ENCODE measurements around the gene PPFIA2.
A peak's percentile ranks its signal among the peaks of the same experiment; 100 is the strongest.

PPFIA2 gene

DNA sequence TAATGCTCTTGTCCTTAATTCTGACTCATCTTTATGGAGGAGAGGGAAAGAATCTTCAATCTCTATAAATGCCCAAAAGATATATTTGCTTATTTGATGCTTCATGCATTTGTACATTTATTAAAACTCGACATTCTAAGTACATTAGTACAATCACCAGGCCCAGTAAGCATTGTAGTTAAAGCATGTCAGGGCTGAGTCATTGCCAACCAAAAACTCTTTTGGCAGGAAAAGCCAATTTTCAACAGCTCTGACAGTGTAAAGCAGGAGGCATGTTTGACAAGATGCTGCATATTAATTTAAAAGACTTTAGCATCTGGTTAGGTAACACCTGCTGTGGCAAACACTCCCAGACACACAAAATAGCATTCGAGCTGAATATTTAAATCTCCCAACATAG, 290.9 kb downstream of the PPFIA2 start:
- DNase-seq, result no peak
- TF ChIP-seq, protein P1, sequence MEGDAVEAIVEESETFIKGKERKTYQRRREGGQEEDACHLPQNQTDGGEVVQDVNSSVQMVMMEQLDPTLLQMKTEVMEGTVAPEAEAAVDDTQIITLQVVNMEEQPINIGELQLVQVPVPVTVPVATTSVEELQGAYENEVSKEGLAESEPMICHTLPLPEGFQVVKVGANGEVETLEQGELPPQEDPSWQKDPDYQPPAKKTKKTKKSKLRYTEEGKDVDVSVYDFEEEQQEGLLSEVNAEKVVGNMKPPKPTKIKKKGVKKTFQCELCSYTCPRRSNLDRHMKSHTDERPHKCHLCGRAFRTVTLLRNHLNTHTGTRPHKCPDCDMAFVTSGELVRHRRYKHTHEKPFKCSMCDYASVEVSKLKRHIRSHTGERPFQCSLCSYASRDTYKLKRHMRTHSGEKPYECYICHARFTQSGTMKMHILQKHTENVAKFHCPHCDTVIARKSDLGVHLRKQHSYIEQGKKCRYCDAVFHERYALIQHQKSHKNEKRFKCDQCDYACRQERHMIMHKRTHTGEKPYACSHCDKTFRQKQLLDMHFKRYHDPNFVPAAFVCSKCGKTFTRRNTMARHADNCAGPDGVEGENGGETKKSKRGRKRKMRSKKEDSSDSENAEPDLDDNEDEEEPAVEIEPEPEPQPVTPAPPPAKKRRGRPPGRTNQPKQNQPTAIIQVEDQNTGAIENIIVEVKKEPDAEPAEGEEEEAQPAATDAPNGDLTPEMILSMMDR (IDR thresholded peaks at IDR 0.05; ENCODE audit: low read depth, low read length), result no peak

DNA sequence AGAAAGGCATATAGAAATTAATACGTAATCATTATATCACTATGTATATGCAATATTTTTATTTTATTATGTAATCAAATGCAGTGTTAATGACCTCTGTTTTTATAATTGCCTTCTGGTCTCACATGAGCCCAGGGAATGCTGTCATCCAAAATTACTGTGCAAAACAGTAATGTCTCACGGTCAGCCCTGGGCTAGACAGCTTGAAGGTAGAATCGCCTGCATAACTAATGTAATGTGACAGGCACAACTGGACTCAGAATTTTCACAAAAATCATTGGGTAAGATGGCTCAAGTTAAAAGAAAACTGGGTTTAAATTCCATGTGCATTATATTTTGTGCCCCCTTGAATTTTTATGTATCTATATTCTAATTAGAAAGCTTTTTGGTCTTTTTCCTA, 293.3 kb downstream of the PPFIA2 start:
- TF ChIP-seq, protein P1 (IDR thresholded peaks at IDR 0.05; ENCODE audit: low read depth, low read length), result no peak
- H3K27me3 ChIP-seq, result no peaks in the 10 kb centered on the region
- H3K4me3 ChIP-seq (ENCODE audit: low read depth, low read length), result no peak overlapping the region
- DNase-seq, result no peak
- H3K4me1 ChIP-seq, result no peaks in the 10 kb centered on the region
- H3K36me3 ChIP-seq, result no peaks in the 10 kb centered on the region
- no peaks in the 10 kb centered on the region for H3K9me3 ChIP-seq

More for the DNA sequence above, 290.9 kb downstream of the PPFIA2 start:
- Histone ChIP-seq H3K4me3 (ENCODE audit: low read depth, low read length) (no peak overlapping the region), H3K9me3 (no peaks in the 10 kb centered on the region), H3K27me3 (no peaks in the 10 kb centered on the region), H3K36me3 (no peaks in the 10 kb centered on the region), H3K4me1 (no peaks in the 10 kb centered on the region)

DNA sequence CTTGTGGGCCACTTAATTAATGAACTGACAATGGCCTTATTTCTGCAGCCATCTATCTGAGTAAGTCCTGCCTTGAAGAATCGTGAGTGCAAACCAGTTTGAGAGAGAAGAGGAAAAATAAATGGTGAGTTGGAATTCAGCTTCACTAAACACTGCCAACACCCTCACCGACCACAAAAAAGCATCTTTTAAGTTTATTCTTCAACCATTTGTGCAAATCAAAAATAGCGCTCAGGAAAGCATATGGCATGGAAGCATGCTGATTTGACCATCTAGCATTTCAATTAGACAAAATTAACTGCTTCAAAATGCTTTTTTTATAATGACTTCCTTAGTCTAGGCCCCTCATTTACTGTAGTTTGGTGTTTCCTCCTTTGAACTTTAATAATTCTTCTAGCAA, 294.0 kb downstream of the PPFIA2 start:
- Histone ChIP-seq H3K36me3 (no peaks in the 10 kb centered on the region), H3K4me1 (no peaks in the 10 kb centered on the region), H3K9me3 (no peaks in the 10 kb centered on the region), H3K4me3 (ENCODE audit: low read depth, low read length) (no peak overlapping the region), H3K27me3 (no peaks in the 10 kb centered on the region)
- no peak for DNase-seq
- TF ChIP-seq, protein P1 (IDR thresholded peaks at IDR 0.05; ENCODE audit: low read depth, low read length), result no peak

DNA sequence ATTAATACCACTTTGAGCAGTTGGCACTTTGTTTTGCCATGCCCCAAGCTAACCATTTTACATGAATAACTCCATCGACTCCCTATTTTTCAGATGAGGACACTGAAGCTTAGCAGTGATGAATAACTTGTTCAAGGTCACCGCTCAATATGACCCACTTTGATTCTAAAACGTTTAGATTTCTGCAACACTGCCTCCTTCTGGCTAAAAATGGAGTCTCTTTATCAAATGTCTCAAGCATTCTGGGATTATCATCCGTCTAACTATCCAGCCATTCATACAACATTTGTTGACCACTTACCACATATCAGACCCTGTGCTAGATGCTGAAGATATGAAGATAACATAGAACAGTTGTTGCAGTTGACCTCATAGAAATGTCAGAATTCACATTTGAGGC, 298.0 kb downstream of the PPFIA2 start:
- Histone ChIP-seq H3K36me3 (no peaks in the 10 kb centered on the region), H3K9me3 (no peaks in the 10 kb centered on the region), H3K27me3 (no peaks in the 10 kb centered on the region), H3K4me3 (ENCODE audit: low read depth, low read length) (no peak overlapping the region), H3K4me1 (no peaks in the 10 kb centered on the region)
- TF ChIP-seq, protein P1 (IDR thresholded peaks at IDR 0.05; ENCODE audit: low read depth, low read length), result peak; percentile 24; the same call in 1 of the 2 replicates
- no peak for DNase-seq

DNA sequence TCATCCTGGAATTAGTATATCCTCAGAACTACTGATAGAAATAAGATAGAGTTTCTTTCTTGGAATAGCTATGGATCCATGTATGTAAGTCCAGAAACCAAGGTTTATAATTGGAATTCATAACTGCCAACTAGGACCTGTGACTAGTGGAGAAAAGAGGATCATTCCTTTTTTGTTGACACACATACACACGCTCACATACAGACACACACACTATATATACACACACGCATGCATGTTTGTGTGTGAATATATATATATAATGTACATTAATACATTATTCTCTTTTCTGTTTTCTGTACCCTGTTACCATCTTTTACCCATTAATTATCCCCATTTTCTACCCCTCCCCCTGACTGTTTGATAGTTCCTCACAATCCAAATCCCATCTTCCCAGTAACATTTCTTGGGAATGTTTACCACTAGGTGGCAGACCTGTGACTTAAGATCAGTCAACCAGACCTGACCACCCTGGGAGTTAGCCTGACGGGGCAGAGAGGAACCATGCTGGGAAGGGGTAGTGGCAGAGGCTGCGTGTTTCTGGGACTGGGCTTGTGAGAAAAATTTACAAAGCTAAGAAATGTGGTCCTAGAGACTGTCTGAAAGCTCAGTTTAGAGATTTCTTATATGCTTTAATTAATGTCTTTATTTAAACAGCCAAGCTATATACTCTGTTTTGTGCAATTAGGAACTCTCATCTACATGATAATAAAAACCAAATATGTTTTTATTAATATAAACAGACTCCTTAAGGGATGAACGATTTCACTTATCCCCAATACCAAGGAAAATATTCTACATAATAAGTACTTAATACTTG, 308.0 kb downstream of the PPFIA2 start:
- Histone ChIP-seq H3K4me3 (ENCODE audit: low read depth, low read length) (no peak overlapping the region), H3K36me3 (no peaks in the 10 kb centered on the region), H3K9me3 (no peaks in the 10 kb centered on the region), H3K4me1 (no peaks in the 10 kb centered on the region), H3K27me3 (no peaks in the 10 kb centered on the region)
- DNase-seq, result peak; percentile 57
- TF ChIP-seq, protein P1 (IDR thresholded peaks at IDR 0.05; ENCODE audit: low read depth, low read length), result peak; percentile 74

DNA sequence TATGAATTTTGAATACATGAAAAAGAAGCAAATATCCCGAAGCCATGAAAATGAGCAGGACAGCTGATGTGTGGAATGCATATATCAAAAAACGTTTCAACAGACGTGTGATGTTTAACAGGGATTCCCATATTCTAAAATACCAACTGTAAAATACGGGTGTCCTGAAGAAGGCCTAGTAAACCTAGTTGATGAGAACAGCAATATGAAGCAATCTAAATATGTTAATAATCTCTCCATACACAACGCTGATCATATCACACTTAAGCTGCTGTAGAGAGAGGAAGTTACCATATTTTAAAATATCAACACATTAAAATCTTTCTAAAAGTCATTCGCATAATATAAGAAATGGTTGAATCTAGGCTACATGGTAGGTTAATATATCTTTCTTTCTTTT, 317.5 kb downstream of the PPFIA2 start:
- no peaks in the 10 kb centered on the region for H3K9me3 ChIP-seq
- no peaks in the 10 kb centered on the region for H3K4me1 ChIP-seq
- H3K27me3 ChIP-seq, result no peaks in the 10 kb centered on the region
- DNase-seq, result no peak
- TF ChIP-seq, protein P1 (IDR thresholded peaks at IDR 0.05; ENCODE audit: low read depth, low read length), result no peak
- H3K36me3 ChIP-seq, result no peaks in the 10 kb centered on the region
- H3K4me3 ChIP-seq (ENCODE audit: low read depth, low read length), result no peak overlapping the region
